ENCODE data around the gene PCSK5.

GRCh38 chr9:75918154-75918553, 27.7 kb downstream of the PCSK5 start:
- no peak for TF ChIP-seq CTCF (IDR thresholded peaks at IDR 0.05; ENCODE audit: low read depth, low read length, missing input control)
- TF ChIP-seq EGR1 (IDR thresholded peaks at IDR 0.05; ENCODE audit: low read depth in 2 of 2): no peak
- TF ChIP-seq TAF1 (conservative IDR thresholded peaks at IDR 0.05): no peak
- TF ChIP-seq ZBTB33 (IDR thresholded peaks at IDR 0.05): no peak
- no peak for TF ChIP-seq REST (IDR thresholded peaks at IDR 0.05)
- TF ChIP-seq SP1 (IDR thresholded peaks at IDR 0.05): no peak
- TF ChIP-seq HNF4A (conservative IDR thresholded peaks at IDR 0.05): no peak
